Effector CD8-positive, alpha-beta T cell (primary cell): ENCODE measurements around the gene KCNQ2.
"Not testable (repeated sequence)": the region's sequence is repeated elsewhere in the genome, so short reads cannot be mapped to it uniquely, and the experiment has no call there.

ENCODE experiments used
- DNase-seq: peaks from one replicate; lab custom pipeline; 2025; lab: John Stamatoyannopoulos, UW

Gene KCNQ2

DNA sequence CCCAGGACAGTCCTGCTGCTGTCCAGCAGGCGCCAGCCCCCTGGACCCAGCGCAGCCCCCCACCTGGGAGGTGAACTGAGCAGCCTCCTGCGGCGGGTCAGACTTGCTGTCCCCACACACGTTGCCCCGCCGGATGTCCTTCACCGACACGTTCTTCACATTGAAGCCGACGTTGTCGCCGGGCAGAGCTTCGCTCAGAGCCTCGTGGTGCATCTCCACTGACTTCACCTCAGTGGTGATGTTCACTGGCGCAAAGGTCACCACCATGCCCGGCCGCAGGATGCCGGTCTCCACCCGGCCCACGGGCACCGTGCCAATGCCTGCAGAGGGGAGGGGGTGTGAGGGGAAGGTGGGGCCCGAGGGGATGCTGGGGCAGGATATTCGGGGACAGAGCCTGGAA, 18.0 kb upstream of the KCNQ2 start:
- DNase-seq, result no peak

DNA sequence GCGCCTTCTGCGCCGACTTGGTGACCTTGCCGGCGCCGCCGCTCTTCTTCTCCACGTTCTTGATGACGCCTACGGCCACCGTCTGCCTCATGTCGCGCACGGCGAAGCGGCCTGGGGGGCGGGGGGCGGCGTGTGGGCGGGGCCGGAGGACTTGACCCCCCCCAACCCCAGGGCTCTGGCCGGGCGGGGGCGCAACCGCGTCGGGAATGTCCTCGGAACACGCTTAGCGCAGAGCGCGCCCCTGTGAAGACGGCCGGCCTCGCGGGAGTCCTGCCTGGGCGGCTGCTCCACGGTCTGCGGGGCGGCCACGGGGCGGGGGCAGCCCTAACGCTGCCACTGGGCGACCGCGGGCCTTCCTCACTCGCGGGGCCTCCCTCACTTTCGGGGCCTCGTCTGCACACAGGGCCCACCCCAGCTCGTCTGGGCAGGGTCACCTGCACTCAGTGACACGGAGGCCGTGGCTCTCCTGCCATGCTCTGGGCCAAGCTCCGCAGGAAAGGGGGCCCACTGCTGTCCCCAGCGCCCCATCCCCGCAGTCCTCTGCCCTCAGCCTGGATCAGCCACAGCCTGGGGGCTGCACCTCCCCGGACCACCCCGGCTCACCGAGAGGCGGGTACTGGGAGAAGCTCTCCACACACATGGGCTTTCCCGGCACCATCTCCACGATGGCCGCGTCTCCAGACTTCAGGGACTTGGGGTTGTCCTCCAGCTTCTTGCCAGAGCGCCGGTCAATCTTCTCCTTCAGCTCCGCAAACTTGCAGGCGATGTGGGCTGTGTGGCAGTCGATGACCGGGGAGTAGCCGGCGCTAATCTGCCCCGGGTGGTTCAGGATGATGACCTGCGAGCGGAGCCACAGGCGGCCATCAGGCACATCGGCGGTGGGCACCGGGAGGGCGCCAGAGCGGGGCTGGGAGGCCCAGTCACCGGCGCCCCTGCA, 16.1 kb upstream of the KCNQ2 start:
- no peak for DNase-seq

GRCh38 chr20:63487781-63488241, 15.4 kb upstream of the KCNQ2 start:
- no peak for DNase-seq

GRCh38 chr20:63487116-63487764, 14.8 kb upstream of the KCNQ2 start:
- DNase-seq, result no peak

- no peak for DNase-seq
Observed at GRCh38 chr20:63486300-63486855, 13.9 kb upstream of the KCNQ2 start.

DNA sequence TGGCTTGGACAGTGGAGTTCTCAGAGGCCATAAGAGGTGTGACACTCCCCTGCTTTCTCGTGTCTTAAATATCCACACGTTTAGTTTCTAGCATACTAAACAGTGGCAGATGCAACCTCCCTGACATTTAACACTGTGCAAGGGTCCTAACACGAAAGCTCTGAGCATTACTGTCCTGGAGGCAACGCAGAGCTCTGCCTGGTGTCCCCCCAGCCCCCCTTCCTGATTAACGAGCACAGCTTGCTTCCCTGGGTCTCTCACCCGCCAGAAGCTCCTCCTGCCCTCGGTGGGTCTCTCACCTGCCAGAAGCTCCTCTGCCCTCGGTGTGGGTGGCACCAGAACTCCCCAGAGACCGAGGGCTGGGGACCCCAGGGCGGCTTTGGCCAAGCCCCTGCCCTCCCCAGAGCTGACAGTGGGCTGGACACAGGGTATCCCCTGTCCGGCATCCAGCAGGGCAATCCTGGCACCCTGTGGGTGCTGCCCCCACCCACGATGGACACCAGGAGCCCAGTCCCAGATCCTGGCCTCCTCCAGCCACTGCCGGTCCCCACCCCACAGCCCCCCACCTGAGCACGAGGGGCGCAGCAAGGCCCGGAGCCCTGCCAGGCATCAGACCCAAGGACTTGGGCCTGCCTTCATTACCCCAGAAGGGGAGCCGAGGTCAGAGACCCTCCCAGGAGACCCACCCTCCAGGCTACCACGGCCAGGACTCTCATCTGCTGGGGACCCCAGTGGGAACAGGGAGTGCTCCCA, 12.4 kb upstream of the KCNQ2 start:
- no peak for DNase-seq

DNA sequence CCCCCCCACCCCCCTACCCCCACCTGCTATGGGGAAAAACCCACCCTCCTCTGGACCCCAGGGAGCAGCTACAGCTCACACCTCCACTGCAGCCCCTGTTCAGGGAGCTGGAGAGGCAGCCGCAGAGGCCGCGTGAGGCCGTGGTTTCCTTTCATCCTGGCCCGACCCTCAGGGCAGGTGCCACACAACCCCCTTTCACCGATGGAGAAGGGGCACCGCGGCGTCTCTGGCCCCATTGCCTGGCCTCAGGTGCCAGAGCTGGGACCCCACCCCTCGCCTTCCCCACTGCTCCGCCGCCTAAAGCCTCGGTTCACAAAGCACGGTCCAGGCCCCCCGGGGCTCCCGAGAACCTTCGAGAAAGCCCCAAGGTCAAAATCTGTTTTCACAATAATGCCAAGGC, 11.8 kb upstream of the KCNQ2 start:
- DNase-seq, result no peak

GRCh38 chr20:63483834-63484233, 11.4 kb upstream of the KCNQ2 start:
- no peak for DNase-seq

DNA sequence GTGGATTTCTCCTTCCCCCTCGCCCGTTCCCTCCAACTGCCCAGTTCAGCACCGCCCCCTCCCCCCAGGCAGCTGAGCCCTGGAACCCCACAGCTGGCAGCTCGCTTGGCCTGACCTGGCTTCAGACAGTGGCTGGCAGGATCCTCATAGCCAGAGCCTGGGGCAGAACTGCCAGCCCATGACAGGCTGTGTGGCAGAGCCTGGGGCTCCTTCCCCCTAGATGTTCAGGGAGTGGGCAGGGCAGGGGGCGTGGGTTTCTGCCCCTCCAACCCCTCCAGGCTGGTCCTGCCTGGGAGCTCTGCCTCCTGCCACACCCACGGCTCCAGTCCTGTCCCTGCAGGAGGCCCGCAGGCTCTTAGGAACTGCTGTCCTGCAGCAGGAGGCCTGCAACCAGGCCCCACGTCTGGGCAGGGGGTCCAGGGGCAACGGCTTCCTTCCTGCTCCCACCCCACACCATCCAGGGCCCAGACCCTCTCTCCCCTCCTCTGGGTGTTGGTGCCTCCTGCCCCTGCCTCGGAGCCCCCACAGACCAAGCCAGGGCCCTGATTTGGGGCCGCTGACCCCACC, 9.6 kb upstream of the KCNQ2 start:
- no peak for DNase-seq

DNA sequence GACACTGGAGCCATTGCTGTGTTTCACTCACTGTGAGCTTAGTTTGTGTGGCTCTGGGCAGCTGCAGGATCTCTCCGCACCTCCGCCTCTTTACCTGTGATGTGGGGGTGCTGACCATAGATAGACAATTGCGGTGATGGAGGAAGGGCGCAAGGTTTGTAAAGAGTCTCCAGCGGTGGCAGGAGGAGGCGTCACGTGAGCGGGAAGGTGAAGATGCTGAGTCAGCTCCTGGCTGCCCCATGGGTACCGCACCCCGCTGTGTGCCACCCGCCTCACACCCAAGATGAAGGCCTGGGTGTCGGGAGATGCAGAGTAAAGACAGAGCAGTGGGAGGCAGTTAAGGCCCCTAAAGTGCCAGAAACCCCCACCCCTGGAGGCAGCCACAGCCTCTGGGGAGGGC, 9.0 kb upstream of the KCNQ2 start:
- no peak for DNase-seq

GRCh38 chr20:63479695-63480419, 7.4 kb upstream of the KCNQ2 start:
- not testable (repeated sequence) for DNase-seq

GRCh38 chr20:63478346-63479302, 6.2 kb upstream of the KCNQ2 start:
- DNase-seq, result no peak

- no peak for DNase-seq
Observed at GRCh38 chr20:63477944-63478343, 5.5 kb upstream of the KCNQ2 start.

DNA sequence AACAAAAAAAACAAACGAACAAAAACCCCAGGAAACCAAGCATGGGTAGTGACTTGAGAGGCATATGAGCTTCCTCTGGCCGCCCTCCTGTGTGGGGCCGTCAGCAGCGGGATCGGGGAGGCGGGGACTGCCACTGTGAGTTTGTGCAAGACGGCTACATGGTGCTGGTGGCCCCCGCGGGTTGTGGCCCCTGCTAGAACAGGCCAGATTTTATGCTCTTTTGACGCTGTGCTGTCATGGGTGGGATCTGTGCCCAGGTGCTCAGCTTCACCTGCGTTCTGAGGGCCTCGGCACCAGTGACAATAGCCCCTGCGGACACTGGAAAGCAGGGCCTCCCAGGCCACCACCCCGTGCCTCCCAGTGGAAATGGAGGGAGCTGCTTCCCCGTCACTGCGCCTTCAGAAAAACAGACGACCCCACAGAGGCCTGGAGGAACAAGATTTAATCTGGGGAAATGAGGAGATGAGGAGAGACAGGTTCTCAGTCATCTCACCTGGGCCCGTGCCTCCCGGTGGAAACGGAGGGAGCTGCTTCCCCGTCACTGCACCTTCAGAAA, 4.7 kb upstream of the KCNQ2 start:
- DNase-seq, result no peak

GRCh38 chr20:63475209-63475608, 2.8 kb upstream of the KCNQ2 start:
- no peak for DNase-seq

DNA sequence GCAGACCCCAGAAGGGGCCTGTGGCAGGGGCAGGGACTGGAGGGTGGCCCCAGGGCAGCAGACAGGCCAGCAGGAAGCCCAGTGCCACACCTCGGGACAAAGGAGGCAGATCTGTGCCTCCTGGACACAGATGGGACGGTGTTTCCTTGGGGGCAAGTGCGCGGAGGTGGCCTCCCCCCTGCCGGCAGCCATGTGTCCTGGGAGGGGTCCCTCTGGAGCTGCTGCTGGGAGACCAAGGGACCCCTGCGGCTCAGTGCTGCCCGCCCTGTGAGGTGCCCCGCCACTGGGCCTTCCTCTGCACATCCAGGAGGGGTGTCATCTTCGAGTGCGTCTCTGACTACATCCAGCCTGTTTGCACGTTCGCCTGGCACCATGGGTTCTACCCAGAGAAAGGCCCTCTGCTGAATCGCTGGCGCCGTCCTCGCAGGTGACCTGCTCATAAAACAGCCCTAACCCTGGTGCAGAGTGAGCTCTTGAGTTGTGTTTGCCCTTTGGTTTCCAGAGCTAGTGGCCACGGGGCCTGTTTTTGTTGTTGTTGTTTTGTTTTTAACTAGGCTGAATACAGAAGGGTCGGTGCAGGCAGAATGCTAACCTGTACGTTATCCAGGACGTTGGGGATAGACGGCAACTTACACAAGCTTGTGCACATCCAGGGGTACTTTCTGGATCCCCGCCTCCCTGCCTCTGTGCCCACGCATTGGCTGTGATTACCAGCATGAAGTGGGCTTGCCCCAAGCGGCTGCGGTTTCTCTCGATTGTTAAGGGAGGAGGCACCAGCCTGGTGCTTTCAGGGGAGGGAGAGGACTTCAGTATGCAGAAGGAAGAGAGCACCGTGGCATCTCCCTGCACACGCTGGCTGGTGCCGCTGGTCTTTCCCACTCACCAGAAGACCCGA, 1.3 kb upstream of the KCNQ2 start:
- DNase-seq, result no peak

- DNase-seq, result no peak
Observed at GRCh38 chr20:63472862-63473390, 471 bp upstream of the KCNQ2 start.

GRCh38 chr20:63471717-63471980, 806 bp downstream of the KCNQ2 start:
- DNase-seq, result no peak
